DND-41 (cell line): ENCODE data around the gene IL10.

Experiments used
- ATAC-seq: fragments of 200-7000 bp; cut with Tn5 transposase; 3 replicates; pipeline ENCODE4 v1.9.1; 2021; ENCODE audit warnings: low read depth; ENCODE audit not compliant: insufficient read depth
- DNase-seq: peaks from one replicate; pipeline ENCODE4 v3.0.0-alpha.2; 2020
- H2AFZ ChIP-seq: 2 replicates; pipeline ENCODE4 v1.6.0; 2012; ENCODE audit warnings: low read depth, low read length
- H3K27ac ChIP-seq: 2 replicates; pipeline ENCODE4 v1.5.1; 2012; ENCODE audit warnings: low read length, inconsistent platforms
- H3K27me3 ChIP-seq: fragments of 200-600 bp; sonication (generic); 2 replicates; pipeline ENCODE4 v1.6.0; 2012; ENCODE audit warnings: low read length, mild to moderate bottlenecking, inconsistent platforms; ENCODE audit not compliant: insufficient read depth, poor library complexity
- H3K36me3 ChIP-seq: 2 replicates; pipeline ENCODE4 v1.5.1; 2012; ENCODE audit warnings: low read length, inconsistent platforms; ENCODE audit not compliant: insufficient read depth
- H3K4me1 ChIP-seq: 2 replicates; pipeline ENCODE4 v1.5.1; 2012; ENCODE audit warnings: mild to moderate bottlenecking, low read length; ENCODE audit not compliant: insufficient read depth
- H3K4me2 ChIP-seq: 2 replicates; pipeline ENCODE4 v1.6.0; 2012; ENCODE audit warnings: mild to moderate bottlenecking, moderate library complexity, low read length, inconsistent platforms; ENCODE audit not compliant: insufficient read depth
- H3K4me3 ChIP-seq, 2 experiments: fragments of 200-600 bp in 1 of 2; shearing (Covaris generic) in 1 of 2; 2 replicates each; pipeline ENCODE4 v1.5.1; 2012 to 2016; ENCODE audit warnings: inconsistent platforms in 2 of 2, low read length in 2 of 2, mild to moderate bottlenecking in 2 of 2, low read depth in 1 of 2, moderate library complexity in 1 of 2
- H3K79me2 ChIP-seq: 2 replicates; pipeline ENCODE4 v1.6.0; 2012; ENCODE audit warnings: low read length, inconsistent platforms; ENCODE audit not compliant: insufficient read depth
- H3K9ac ChIP-seq: 2 replicates; pipeline ENCODE4 v1.6.0; 2012; ENCODE audit warnings: low read depth, mild to moderate bottlenecking, inconsistent platforms, low read length, moderate library complexity
- H3K9me3 ChIP-seq: 2 replicates; pipeline ENCODE4 v1.5.1; 2012; ENCODE audit warnings: low read length, moderate library complexity, mild to moderate bottlenecking, inconsistent platforms; ENCODE audit not compliant: insufficient read depth, severe bottlenecking
- H4K20me1 ChIP-seq: 2 replicates; pipeline ENCODE4 v1.6.0; 2012; ENCODE audit warnings: low read length; ENCODE audit not compliant: insufficient read depth
- CTCF ChIP-seq: IDR thresholded peaks from 2 replicates; pipeline ENCODE4 v1.5.1; 2012; ENCODE audit warnings: borderline replicate concordance, low read length, moderate library complexity, mild to moderate bottlenecking; ENCODE audit not compliant: poor library complexity, severe bottlenecking; ENCODE audit errors: extremely low read depth
- EZH2 ChIP-seq: IDR thresholded peaks from 3 replicates; pipeline ENCODE4 v1.6.1; 2012; ENCODE audit warnings: borderline replicate concordance, low read depth, mild to moderate bottlenecking, moderate library complexity, low read length, inconsistent platforms; ENCODE audit not compliant: severe bottlenecking

Gene IL10

GRCh38 chr1:206772243-206772937, at the start of gene IL10:
IL10 (minus strand) TSS chr1:206772494; CDS start chr1:206772435, 59 bp downstream.
- Histone ChIP-seq H2AFZ (no peak within 1 kb of the TSS), H3K9ac (peak within 1 kb of the TSS; percentile 14; the same call in 1 of the 2 replicates)

GRCh38 chr1:206821493-206821892, 49.2 kb upstream of the IL10 start:
- H3K4me3 ChIP-seq: no peak overlapping the region
- H2AFZ ChIP-seq: no peak overlapping the region
- no peaks in the 10 kb centered on the region for H3K36me3 ChIP-seq
- TF ChIP-seq EZH2 (no peak), CTCF (no peak)
- no peaks in the 10 kb centered on the region for H3K9me3 ChIP-seq
- no peaks in the 10 kb centered on the region for H3K27me3 ChIP-seq
- no peaks in the 10 kb centered on the region for H3K79me2 ChIP-seq
- peaks cover 10% of the 10 kb centered on the region for H3K4me1 ChIP-seq
- no peak overlapping the region for H3K4me2 ChIP-seq
- no peak overlapping the region for H3K27ac ChIP-seq
- DNase-seq: no peak
- H3K9ac ChIP-seq: no peak overlapping the region
- ATAC-seq: no peak
- H4K20me1 ChIP-seq: no peaks in the 10 kb centered on the region

More at GRCh38 chr1:206772243-206772937, at the start of gene IL10:
- peaks cover 70% of the 10 kb centered on the region for H3K4me1 ChIP-seq
- peak within 1 kb of the TSS; percentile 18; the same call in 1 of the 2 replicates for H3K4me2 ChIP-seq
- H4K20me1 ChIP-seq: no peaks in the 10 kb centered on the region
- ATAC-seq (peak; percentile 50), DNase-seq (peak; percentile 55)
- H3K27me3 ChIP-seq: no peaks in the 10 kb centered on the region
- peak within 1 kb of the TSS; percentile 67 for H3K27ac ChIP-seq
- no peaks in the 10 kb centered on the region for H3K79me2 ChIP-seq
- H3K36me3 ChIP-seq: no peaks in the 10 kb centered on the region
- TF ChIP-seq EZH2: no peak
- TF ChIP-seq CTCF: no peak
- H3K4me3 ChIP-seq: no peak within 1 kb of the TSS
- H3K9me3 ChIP-seq: no peaks in the 10 kb centered on the region

- H3K9ac ChIP-seq: peak overlapping the region; percentile 16; the same call in 1 of the 2 replicates
- no peak overlapping the region for H3K4me3 ChIP-seq
- peak overlapping the region; percentile 83 for H3K27ac ChIP-seq
- H4K20me1 ChIP-seq: no peaks in the 10 kb centered on the region
- ATAC-seq (peak; percentile 78), DNase-seq (no peak)
- H3K4me2 ChIP-seq: peak overlapping the region; percentile 37
- TF ChIP-seq EZH2 (no peak), CTCF (no peak)
- peaks cover 18% of the 10 kb centered on the region for H3K4me1 ChIP-seq
- H3K27me3 ChIP-seq: no peaks in the 10 kb centered on the region
- H3K79me2 ChIP-seq: no peaks in the 10 kb centered on the region
- H3K36me3 ChIP-seq: no peaks in the 10 kb centered on the region
- H2AFZ ChIP-seq: peak overlapping the region; percentile 65
- peaks cover 11% of the 10 kb centered on the region for H3K9me3 ChIP-seq
Observed at GRCh38 chr1:206816390-206817287, 44.3 kb upstream of the IL10 start.
